H1 (cell line): ENCODE data around the gene SYNDIG1. TPM values are rescaled to one million over a fixed set of nuclear protein-coding genes. Genes with fewer than 3 reads are reported as not detected.

ENCODE experiments used
- BACH1 ChIP-seq: IDR thresholded peaks from 2 replicates; pipeline ENCODE4 v1.6.1; 2012; ENCODE audit warnings: low read length, improper control_type of control experiment
- CHD1 ChIP-seq: IDR thresholded peaks from 2 replicates; pipeline ENCODE4 v1.6.1; 2012; ENCODE audit warnings: low read depth, low read length, improper control_type of control experiment
- POU5F1 ChIP-seq: IDR thresholded peaks from 2 replicates; pipeline ENCODE4 v1.6.1; 2011; ENCODE audit warnings: low read depth, mild to moderate bottlenecking, low read length, moderate library complexity
- RAD21 ChIP-seq, 2 experiments: IDR thresholded peaks in 1 of 2; conservative IDR thresholded peaks in 1 of 2; 2 replicates each; pipeline ENCODE4 v1.6.1; 2011; ENCODE audit warnings: low read depth in 2 of 2, low read length in 2 of 2, improper control_type of control experiment in 1 of 2, inconsistent platforms in 1 of 2, mild to moderate bottlenecking in 1 of 2, moderate library complexity in 1 of 2
- RXRA ChIP-seq: IDR thresholded peaks from 2 replicates; pipeline ENCODE4 v1.6.1; 2011; ENCODE audit warnings: low read depth, mild to moderate bottlenecking, low read length, moderate library complexity; ENCODE audit not compliant: insufficient read depth
- SAP30 ChIP-seq: fragments of 300-600 bp; sonication (generic); IDR thresholded peaks from 2 replicates; pipeline ENCODE4 v1.7.1; 2012; ENCODE audit warnings: low read length, moderate library complexity, mild to moderate bottlenecking, inconsistent platforms; ENCODE audit not compliant: insufficient read depth, insufficient replicate concordance
- SIX5 ChIP-seq: IDR thresholded peaks from 2 replicates; pipeline ENCODE4 v1.6.1; 2011; ENCODE audit warnings: mild to moderate bottlenecking, low read depth, low read length
- SRF ChIP-seq: IDR thresholded peaks from 2 replicates; pipeline ENCODE4 v1.6.1; 2011; ENCODE audit warnings: mild to moderate bottlenecking, low read depth, low read length, moderate library complexity
- TCF12 ChIP-seq: IDR thresholded peaks from 2 replicates; pipeline ENCODE4 v1.6.1; 2011; ENCODE audit warnings: low read depth, mild to moderate bottlenecking, low read length
- polyA plus RNA-seq, 7 experiments: library from polyadenylated mRNA; depleted of rRNA in 3 of 7; stranded (reverse) in 5 of 7; unstranded in 2 of 7; fragments of >200 nt in 5 of 7; fragments of 200-250 nt in 2 of 7; gene quantifications; 1 replicate in 5 of 7; 2 replicates in 1 of 7; 4 replicates in 1 of 7; pipeline versions ENCODE4 v1.2.1 to v1.2.3, GENCODE V29; 2011 to 2013; ENCODE audit warnings: missing spikeins in 2 of 7, mixed read lengths in 2 of 7
- total RNA-seq: library from RNA; stranded (reverse); fragmentation: NEBNext Ultra II Directional; extraction: Animal tissue kit (Norgen Biotek cat#: 25700); gene quantifications from 2 replicates; pipeline ENCODE4 v1.2.1, GENCODE V29; 2021
- TF ChIP-seq, protein P1 (sequence below): IDR thresholded peaks from 2 replicates; pipeline ENCODE4 v1.6.1; 2011; ENCODE audit warnings: low read depth, mild to moderate bottlenecking, low read length; ENCODE audit not compliant: insufficient read depth

SYNDIG1 gene
- total and polyA plus RNA-seq, 2 of the 8 experiments (the other 6 are each of a cell fraction or from before 2014, with no cell fraction given) = 6.5 to 7.8 TPM

- no peak for TF ChIP-seq POU5F1
- TF ChIP-seq RAD21 (IDR thresholded peaks at IDR 0.05 in 1 of 2, conservative IDR thresholded peaks at IDR 0.05 in 1 of 2; ENCODE audit: low read depth in 2 of 2, low read length in 2 of 2) = peak in 1 of 2 experiments; percentile 27; a peak in 2 of 4 replicates
- no peak for TF ChIP-seq SRF
- no peak for TF ChIP-seq CHD1
- no peak for TF ChIP-seq RXRA
- TF ChIP-seq, protein P1, sequence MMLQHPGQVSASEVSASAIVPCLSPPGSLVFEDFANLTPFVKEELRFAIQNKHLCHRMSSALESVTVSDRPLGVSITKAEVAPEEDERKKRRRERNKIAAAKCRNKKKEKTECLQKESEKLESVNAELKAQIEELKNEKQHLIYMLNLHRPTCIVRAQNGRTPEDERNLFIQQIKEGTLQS = no peak
- no peak for TF ChIP-seq SIX5
- TF ChIP-seq SAP30 = no peak
- peak; percentile 74; the same call in 1 of the 2 replicates for TF ChIP-seq TCF12
- no peak for TF ChIP-seq BACH1
- TF ChIP-seq, all 59 proteins: peak for 7
These were observed 26.0 kb upstream of the SYNDIG1 start (continued) for GRCh38 chr20:24443436-24443835.
